Measurements from ENCODE around the gene LAIR1.

GRCh38 chr19:54387991-54388801 lies 23.5 kb upstream of the LAIR1 start:
- TF ChIP-seq CTCF (IDR thresholded peaks at IDR 0.05; ENCODE audit: insufficient read depth, low read depth, low read length): no peak
- no peak for TF ChIP-seq EZH2 (IDR thresholded peaks at IDR 0.05; ENCODE audit: insufficient read depth, low read length)

All from astrocyte (in vitro differentiated cells and primary cell).